Measurements from ENCODE around the gene PDE6B. TPM values are rescaled to one million over a fixed set of nuclear protein-coding genes. Genes with fewer than 3 reads are reported as not detected.
"Not testable (repeated sequence)": the region's sequence is repeated elsewhere in the genome, so short reads cannot be mapped to it uniquely, and the experiment has no call there.

Gene PDE6B
- total RNA-seq, 3 donors from 2014 or later = 8.3 to 10.5 (median 10.3) TPM

- Mint-ChIP-seq H3K36me3 (ENCODE audit: insufficient read depth) (peaks cover 2% of the 10 kb centered on the region), H3K27me3 (ENCODE audit: low read depth) (no peaks in the 10 kb centered on the region), H3K4me3 (peak overlapping the region; percentile 6), H3K9me3 (no peaks in the 10 kb centered on the region), H3K4me1 (ENCODE audit: low read depth) (peaks cover 16% of the 10 kb centered on the region)
- ATAC-seq (no peak), DNase-seq (no peak)
Observed at GRCh38 chr4:660401-660800, 35.0 kb downstream of the PDE6B start.

GRCh38 chr4:661231-661630 lies 35.9 kb downstream of the PDE6B start:
- peaks cover 2% of the 10 kb centered on the region for H3K36me3 Mint-ChIP-seq (ENCODE audit: insufficient read depth)
- no peak overlapping the region for H3K4me3 Mint-ChIP-seq
- H3K9me3 Mint-ChIP-seq = no peaks in the 10 kb centered on the region
- ATAC-seq (no peak), DNase-seq (no peak)
- no peaks in the 10 kb centered on the region for H3K27me3 Mint-ChIP-seq (ENCODE audit: low read depth)
- peaks cover 18% of the 10 kb centered on the region for H3K4me1 Mint-ChIP-seq (ENCODE audit: low read depth)

DNA sequence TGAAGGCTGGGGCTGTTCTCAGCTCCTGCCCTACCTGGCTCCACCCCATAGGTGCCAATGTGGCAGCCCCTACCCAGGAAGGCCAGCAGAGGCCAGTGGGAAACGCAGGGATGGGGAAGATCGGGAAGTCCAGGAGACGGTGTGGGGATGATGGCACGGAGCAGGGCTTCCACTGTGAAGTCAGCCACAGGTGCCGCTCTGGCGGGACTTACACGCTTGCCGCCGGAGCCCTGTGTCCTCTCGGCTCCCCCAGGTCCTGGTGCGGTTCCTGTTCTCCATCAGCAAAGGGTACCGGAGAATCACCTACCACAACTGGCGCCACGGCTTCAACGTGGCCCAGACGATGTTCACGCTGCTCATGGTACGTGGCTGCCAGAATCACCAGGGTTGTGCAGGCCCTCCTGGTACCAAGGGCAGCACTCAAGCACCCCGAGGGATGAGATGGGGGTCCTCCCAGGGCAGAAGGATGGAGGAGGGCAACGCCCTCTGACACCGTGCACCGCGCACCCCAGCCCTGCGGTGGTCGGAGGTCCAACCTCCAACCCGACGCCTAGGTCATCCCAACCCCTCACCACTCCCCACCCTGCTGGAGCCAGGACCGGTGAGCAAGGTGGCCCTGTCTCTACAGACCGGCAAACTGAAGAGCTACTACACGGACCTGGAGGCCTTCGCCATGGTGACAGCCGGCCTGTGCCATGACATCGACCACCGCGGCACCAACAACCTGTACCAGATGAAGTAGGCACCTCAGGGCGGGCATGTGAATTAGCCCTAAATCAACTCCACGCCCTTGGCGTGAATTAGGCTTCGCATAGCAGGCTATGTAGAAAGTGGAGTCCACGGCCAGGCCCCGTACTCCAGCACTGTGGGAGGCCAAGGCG lies 36.7 kb downstream of the PDE6B start:
- peak overlapping the region; percentile 83 for H3K4me3 Mint-ChIP-seq
- no peaks in the 10 kb centered on the region for H3K27me3 Mint-ChIP-seq (ENCODE audit: low read depth)
- peaks cover 2% of the 10 kb centered on the region for H3K36me3 Mint-ChIP-seq (ENCODE audit: insufficient read depth)
- H3K4me1 Mint-ChIP-seq (ENCODE audit: low read depth) = peaks cover 18% of the 10 kb centered on the region
- ATAC-seq (no peak), DNase-seq (no peak)
- H3K9me3 Mint-ChIP-seq = no peaks in the 10 kb centered on the region

DNA sequence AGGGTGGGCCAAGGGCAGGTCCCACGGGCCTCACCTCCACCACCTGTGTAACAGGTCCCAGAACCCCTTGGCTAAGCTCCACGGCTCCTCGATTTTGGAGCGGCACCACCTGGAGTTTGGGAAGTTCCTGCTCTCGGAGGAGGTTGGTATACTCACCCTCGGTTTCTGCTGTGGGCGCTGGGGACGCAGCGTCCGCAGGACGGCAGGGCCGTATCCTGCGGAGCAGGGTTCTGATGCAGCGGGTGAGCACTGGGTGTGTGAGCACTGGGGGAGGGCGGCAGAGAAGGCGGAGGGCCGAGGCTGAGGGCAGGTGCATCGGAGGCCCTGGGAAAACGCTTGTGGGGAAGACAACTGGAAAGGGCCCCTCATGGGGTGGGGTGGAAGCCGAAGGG lies 37.7 kb downstream of the PDE6B start:
- no peaks in the 10 kb centered on the region for H3K27me3 Mint-ChIP-seq (ENCODE audit: low read depth)
- no peaks in the 10 kb centered on the region for H3K9me3 Mint-ChIP-seq
- peaks cover 2% of the 10 kb centered on the region for H3K36me3 Mint-ChIP-seq (ENCODE audit: insufficient read depth)
- peak overlapping the region; percentile 83 for H3K4me3 Mint-ChIP-seq
- no peak for ATAC-seq
- peaks cover 18% of the 10 kb centered on the region for H3K4me1 Mint-ChIP-seq (ENCODE audit: low read depth)
- DNase-seq = no peak

DNA sequence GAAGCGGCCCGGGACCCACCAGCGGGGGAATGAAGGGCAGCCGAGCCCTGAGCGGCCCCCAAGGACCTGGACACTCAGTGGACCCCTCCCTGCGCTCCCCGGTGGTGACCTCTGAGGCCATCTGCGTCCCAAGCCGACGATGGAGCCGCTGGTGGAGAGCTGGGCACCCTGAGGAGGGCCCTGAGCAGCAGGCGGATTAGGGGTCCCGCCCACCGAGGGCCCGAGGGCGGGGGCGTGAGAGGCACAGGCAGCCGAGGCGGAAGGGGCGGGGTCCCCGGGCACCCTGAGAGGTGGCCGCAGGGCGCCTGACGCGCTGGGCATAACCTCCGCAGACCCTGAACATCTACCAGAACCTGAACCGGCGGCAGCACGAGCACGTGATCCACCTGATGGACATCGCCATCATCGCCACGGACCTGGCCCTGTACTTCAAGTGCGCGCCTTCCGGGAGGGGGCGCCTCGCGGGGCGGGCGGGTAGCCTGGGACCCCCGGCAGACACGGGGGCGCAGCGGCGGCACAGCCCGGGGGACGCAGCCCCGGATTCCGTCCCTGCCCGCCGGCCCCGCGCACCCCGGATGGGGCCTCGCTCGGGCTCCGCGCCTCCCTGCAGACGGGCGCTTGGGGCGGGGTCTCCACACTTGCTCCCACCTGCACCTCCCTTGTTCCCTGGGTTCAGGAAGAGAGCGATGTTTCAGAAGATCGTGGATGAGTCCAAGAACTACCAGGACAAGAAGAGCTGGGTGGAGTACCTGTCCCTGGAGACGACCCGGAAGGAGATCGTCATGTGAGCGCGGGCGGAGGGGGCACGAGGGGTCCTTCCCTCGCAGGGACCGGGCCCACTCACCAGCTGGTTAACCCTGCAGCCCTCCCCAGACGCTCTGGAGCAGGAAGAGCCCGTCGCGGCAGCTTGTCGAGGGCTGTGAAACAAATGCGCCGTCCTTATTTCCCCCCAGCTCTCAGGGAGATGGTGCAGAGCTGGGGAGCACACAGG lies 38.4 kb downstream of the PDE6B start:
- Mint-ChIP-seq H3K9me3 (no peaks in the 10 kb centered on the region), H3K4me3 (peak overlapping the region; percentile 83), H3K36me3 (ENCODE audit: insufficient read depth) (peaks cover 2% of the 10 kb centered on the region)

DNA sequence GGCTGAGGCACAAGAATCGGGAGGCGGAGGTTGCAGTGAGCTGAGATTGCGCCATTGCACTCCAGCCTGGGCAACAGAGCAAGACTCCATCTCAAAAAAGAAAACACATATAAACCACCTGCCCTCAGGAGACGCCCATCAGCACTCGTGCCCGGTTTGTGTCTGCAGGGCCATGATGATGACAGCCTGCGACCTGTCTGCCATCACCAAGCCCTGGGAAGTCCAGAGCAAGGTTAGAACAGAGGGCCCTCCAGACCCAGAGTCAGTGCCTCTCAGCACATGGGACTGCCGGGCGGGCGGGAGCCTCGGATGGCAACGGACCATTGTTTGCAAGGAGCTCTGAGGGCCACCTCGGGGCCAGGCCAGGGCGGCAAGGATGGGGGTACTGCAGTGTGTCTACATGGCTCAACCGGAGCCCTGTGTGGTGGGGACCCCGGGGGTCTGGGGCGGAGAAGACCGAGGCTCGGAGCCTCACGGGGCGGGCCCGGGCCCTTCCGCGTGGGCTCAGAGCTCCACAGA lies 39.4 kb downstream of the PDE6B start:
- Mint-ChIP-seq H3K4me1 (ENCODE audit: low read depth) (peaks cover 18% of the 10 kb centered on the region), H3K36me3 (ENCODE audit: insufficient read depth) (peaks cover 2% of the 10 kb centered on the region)
- DNase-seq = no peak

More for the DNA sequence above, 38.4 kb downstream of the PDE6B start:
- Mint-ChIP-seq H3K27me3 (ENCODE audit: low read depth) (no peaks in the 10 kb centered on the region), H3K4me1 (ENCODE audit: low read depth) (peaks cover 18% of the 10 kb centered on the region)
- DNase-seq (peak; percentile 73), ATAC-seq (peak; percentile 77 to 80)

DNA sequence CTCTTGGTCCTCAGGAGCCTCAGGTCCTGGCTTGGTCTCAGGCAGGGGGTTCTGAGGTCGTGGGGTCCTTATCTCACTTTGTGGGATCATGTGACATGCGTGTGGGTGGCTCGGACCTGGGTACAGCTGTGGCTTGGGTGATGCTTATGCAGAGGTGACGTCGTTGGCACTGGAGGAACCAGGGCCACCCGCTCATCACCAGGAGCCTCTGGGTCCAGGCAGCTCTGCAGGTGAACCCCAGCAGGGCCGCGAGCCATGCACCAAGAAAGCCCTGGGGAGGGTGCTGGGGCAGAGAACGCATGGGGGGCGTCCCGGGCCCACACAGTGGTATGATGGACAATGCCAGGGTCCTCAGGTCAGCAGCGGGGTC lies 40.0 kb downstream of the PDE6B start:
- Mint-ChIP-seq H3K4me3 (peak overlapping the region; percentile 78), H3K36me3 (ENCODE audit: insufficient read depth) (no peaks in the 10 kb centered on the region), H3K27me3 (ENCODE audit: low read depth) (no peaks in the 10 kb centered on the region), H3K4me1 (ENCODE audit: low read depth) (peaks cover 18% of the 10 kb centered on the region), H3K9me3 (no peaks in the 10 kb centered on the region)
- ATAC-seq (no peak), DNase-seq (no peak)

More for the DNA sequence above, 39.4 kb downstream of the PDE6B start:
- Mint-ChIP-seq H3K27me3 (ENCODE audit: low read depth) (no peaks in the 10 kb centered on the region), H3K9me3 (no peaks in the 10 kb centered on the region), H3K4me3 (peak overlapping the region; percentile 78)
- no peak for ATAC-seq

DNA sequence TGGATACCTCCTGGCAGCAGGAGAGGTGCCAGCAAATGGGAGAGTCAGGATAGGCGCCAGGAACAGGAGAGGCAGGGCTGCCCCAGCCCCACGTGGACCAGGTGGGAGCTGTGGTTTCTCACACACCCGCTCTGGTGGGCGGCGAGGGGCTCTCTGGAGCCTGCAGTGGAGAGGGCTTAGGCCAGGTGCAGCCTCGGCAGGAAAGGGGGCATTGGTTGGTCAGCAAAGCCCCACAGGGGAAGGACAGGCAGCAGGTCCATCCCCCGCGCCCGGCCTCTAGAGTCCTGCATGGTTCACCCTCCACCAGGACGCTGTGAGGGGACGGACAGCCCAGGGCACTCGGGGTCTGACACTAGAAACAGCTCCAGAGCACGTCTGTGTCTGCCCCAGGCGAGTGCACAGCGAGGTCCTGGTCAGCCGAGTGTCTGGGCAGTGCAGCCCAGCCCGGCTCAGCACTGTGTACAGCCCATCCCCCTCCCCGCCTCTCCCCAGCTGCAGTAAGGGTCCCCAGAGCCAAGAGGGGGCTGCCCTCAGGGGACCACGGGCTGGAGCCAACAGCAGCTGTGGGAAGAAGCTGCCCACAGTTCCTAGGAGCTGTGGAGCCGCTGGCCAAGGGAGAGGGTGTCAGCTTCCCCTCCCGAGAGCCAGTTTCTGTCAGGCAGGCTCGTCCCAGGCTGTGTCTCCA lies 40.5 kb downstream of the PDE6B start:
- H3K36me3 Mint-ChIP-seq (ENCODE audit: insufficient read depth) = peaks cover 5% of the 10 kb centered on the region
- no peaks in the 10 kb centered on the region for H3K9me3 Mint-ChIP-seq
- DNase-seq = no peak
- ATAC-seq = no peak
- H3K27me3 Mint-ChIP-seq (ENCODE audit: low read depth) = no peaks in the 10 kb centered on the region
- peaks cover 18% of the 10 kb centered on the region for H3K4me1 Mint-ChIP-seq (ENCODE audit: low read depth)
- H3K4me3 Mint-ChIP-seq = no peak overlapping the region

DNA sequence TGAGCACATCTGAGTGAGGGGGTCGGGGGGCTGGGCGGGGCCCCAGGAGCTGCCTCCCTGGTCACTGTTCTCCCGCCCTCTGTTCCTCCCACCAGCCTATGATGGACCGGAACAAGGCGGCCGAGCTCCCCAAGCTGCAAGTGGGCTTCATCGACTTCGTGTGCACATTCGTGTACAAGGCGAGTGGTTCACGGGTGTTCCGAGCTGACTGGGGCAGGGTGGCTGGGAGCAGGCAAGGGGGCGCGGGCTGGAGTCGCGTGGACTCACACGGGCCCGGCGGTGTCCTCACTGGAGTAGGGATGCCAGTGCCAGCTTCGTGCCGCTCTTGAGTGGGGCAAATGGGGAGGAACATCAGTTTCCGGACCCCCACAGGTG lies 41.0 kb downstream of the PDE6B start:
- Mint-ChIP-seq H3K4me3 (no peak overlapping the region), H3K9me3 (no peaks in the 10 kb centered on the region), H3K27me3 (ENCODE audit: low read depth) (no peaks in the 10 kb centered on the region), H3K4me1 (ENCODE audit: low read depth) (peaks cover 18% of the 10 kb centered on the region), H3K36me3 (ENCODE audit: insufficient read depth) (peaks cover 8% of the 10 kb centered on the region)
- ATAC-seq (no peak), DNase-seq (no peak)

DNA sequence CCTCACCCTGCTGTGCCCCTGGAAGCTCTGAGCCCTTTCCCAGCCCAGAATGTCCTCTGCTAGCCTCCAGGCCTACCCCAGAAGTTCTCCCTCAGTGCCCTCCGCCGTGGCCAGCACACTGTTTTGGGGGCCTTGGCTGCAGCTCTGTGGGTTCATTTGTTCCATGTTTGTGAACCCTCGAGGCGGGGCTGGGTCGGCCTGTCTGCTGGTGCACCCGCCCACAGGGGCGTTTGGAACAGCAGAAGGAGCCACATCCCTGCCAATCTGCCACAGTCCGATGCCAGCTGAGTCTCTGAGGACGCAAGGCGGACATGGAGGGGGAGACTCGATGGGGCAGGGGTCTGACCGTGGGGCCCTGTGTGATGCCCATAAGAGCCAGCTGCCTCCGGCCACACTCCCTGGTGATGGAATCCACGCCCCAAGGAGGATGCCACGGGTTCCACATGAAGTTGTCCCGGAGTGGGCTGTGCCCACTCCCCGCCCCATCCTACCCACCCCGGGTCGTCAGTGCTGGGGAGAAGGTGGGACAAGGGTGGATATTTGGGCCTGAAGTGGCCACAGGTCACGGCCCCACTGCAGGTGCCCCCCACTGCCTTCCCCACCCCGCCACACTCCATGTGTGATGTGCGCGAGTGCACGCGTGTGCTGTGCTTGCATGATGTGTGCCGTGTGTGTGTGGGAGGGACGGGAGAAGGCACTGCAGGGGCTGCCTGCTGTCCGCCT lies 41.6 kb downstream of the PDE6B start:
- ATAC-seq (no peak), DNase-seq (no peak)
- Mint-ChIP-seq H3K36me3 (ENCODE audit: insufficient read depth) (peaks cover 8% of the 10 kb centered on the region), H3K9me3 (no peaks in the 10 kb centered on the region), H3K27me3 (ENCODE audit: low read depth) (no peaks in the 10 kb centered on the region), H3K4me1 (ENCODE audit: low read depth) (peaks cover 18% of the 10 kb centered on the region), H3K4me3 (no peak overlapping the region)

- DNase-seq (no peak), ATAC-seq (no peak)
- Mint-ChIP-seq H3K36me3 (ENCODE audit: insufficient read depth) (peaks cover 12% of the 10 kb centered on the region), H3K4me1 (ENCODE audit: low read depth) (peaks cover 15% of the 10 kb centered on the region), H3K27me3 (ENCODE audit: low read depth) (no peaks in the 10 kb centered on the region), H3K4me3 (no peak overlapping the region), H3K9me3 (no peaks in the 10 kb centered on the region)
Observed at GRCh38 chr4:667545-667925, 42.2 kb downstream of the PDE6B start.

DNA sequence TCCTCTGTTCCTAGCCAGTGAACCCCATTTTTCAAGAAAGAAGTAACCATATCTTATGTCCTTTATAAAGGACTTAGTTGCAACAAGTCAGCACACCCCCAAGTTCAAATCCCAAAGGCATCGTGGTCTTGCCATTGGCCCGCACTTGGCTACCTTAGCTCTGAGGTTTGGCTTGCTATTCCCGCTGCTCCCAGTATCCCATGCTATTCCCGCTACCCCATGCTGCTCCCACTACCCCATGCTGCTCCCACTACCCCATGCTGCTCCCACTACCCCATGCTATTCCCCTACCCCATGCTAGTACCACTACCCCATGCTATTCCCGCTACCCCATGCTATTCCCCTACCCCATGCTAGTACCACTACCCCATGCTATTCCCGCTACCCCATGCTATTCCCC lies 42.8 kb downstream of the PDE6B start:
- not testable (repeated sequence) for H3K4me3 Mint-ChIP-seq; H3K27me3 Mint-ChIP-seq (ENCODE audit: low read depth); H3K9me3 Mint-ChIP-seq; ATAC-seq; DNase-seq
- Mint-ChIP-seq H3K4me1 (ENCODE audit: low read depth) (peaks cover 14% of the 10 kb centered on the region), H3K36me3 (ENCODE audit: insufficient read depth) (peaks cover 15% of the 10 kb centered on the region)

- peaks cover 10% of the 10 kb centered on the region for H3K4me1 Mint-ChIP-seq (ENCODE audit: low read depth)
- H3K4me3 Mint-ChIP-seq; DNase-seq; H3K27me3 Mint-ChIP-seq (ENCODE audit: low read depth); ATAC-seq; H3K9me3 Mint-ChIP-seq: not testable (repeated sequence)
- H3K36me3 Mint-ChIP-seq (ENCODE audit: insufficient read depth) = peaks cover 16% of the 10 kb centered on the region
Observed at GRCh38 chr4:669806-670559, 44.6 kb downstream of the PDE6B start.

Measured in activated T-cell treated with anti-CD3 and anti-CD28 coated beads, Interleukin-2, amount 50 U/mL, for 4 hours (primary cell).